ENCODE data around the gene LRRC7. TPM values are rescaled to one million over a fixed set of nuclear protein-coding genes. Genes with fewer than 3 reads are reported as not detected.

The LRRC7 gene
- total RNA-seq, 1 experiment from 2014 or later, result 0.14 TPM

DNA sequence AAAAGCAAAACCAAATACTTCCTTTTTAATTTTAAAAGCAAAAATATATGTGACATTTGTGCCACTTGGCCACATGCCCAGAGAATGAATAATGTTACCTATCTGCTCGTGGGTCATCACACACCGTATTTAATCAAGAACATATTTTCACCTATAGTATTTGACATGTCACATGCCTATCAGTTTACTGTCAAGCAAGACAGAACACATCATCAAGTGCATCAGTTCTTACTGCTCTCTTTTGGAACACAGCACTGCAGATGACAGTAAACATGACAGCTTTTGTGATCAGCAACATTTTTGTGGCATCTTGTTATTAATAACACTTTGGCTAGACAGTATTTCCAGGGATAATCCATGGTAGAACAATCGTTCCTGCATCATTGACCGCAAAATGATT, 134.4 kb downstream of the LRRC7 start:
- CTCF ChIA-PET, result no interaction called here
- H3K9me3 Mint-ChIP-seq (ENCODE audit: low read depth, unreplicated experiment), result no peaks in the 10 kb centered on the region
- no peak for DNase-seq
- H3K4me3 Mint-ChIP-seq (ENCODE audit: low read depth, unreplicated experiment), result no peak overlapping the region
- no peak overlapping the region for H3K27ac Mint-ChIP-seq (ENCODE audit: unreplicated experiment)
- intact Hi-C loops (cut with micrococcal nuclease; ENCODE audit: unreplicated experiment), result loop anchor here (10.0 kb wide), 2 partner anchors 327 to 1097 kb away; no protein-coding TSS in a partner anchor
- H3K27me3 Mint-ChIP-seq (ENCODE audit: unreplicated experiment), result no peaks in the 10 kb centered on the region
- no TSS peak for BruUV-seq (replicated peaks)
- no peaks in the 10 kb centered on the region for H3K36me3 Mint-ChIP-seq (ENCODE audit: insufficient read depth, unreplicated experiment)
- H3K4me1 Mint-ChIP-seq (ENCODE audit: low read depth, unreplicated experiment), result peaks cover 5% of the 10 kb centered on the region
- TF ChIP-seq, protein P1, sequence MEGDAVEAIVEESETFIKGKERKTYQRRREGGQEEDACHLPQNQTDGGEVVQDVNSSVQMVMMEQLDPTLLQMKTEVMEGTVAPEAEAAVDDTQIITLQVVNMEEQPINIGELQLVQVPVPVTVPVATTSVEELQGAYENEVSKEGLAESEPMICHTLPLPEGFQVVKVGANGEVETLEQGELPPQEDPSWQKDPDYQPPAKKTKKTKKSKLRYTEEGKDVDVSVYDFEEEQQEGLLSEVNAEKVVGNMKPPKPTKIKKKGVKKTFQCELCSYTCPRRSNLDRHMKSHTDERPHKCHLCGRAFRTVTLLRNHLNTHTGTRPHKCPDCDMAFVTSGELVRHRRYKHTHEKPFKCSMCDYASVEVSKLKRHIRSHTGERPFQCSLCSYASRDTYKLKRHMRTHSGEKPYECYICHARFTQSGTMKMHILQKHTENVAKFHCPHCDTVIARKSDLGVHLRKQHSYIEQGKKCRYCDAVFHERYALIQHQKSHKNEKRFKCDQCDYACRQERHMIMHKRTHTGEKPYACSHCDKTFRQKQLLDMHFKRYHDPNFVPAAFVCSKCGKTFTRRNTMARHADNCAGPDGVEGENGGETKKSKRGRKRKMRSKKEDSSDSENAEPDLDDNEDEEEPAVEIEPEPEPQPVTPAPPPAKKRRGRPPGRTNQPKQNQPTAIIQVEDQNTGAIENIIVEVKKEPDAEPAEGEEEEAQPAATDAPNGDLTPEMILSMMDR (IDR thresholded peaks at IDR 0.05; ENCODE audit: unreplicated experiment), result no peak

DNA sequence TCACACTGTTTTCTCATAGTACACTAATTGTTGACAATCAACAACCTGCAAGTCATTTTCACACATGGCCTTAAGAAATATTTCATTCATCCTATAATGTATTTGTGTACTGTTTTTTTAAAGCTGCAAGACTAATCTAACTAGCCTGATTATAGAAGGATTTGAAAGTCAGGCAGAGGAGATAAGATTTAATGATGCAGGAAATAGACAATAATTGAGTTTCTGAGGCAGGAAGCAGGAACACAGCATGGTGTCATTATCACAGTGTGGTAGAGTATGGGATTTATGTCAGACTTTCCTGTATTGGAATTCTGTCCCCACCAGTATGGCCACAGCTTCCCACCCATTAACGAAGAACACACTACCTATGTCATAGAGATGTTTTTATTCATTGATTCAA, 138.8 kb downstream of the LRRC7 start:
- intact Hi-C loops (cut with micrococcal nuclease; ENCODE audit: unreplicated experiment), result loop anchor here (10.0 kb wide), 2 partner anchors 332 to 1102 kb away; no protein-coding TSS in a partner anchor
- Mint-ChIP-seq H3K4me3 (ENCODE audit: low read depth, unreplicated experiment) (no peak overlapping the region), H3K4me1 (ENCODE audit: low read depth, unreplicated experiment) (peaks cover 5% of the 10 kb centered on the region), H3K27ac (ENCODE audit: unreplicated experiment) (no peak overlapping the region), H3K27me3 (ENCODE audit: unreplicated experiment) (no peaks in the 10 kb centered on the region), H3K9me3 (ENCODE audit: low read depth, unreplicated experiment) (no peaks in the 10 kb centered on the region), H3K36me3 (ENCODE audit: insufficient read depth, unreplicated experiment) (no peaks in the 10 kb centered on the region)
- TF ChIP-seq, protein P1 (IDR thresholded peaks at IDR 0.05; ENCODE audit: unreplicated experiment), result no peak
- CTCF ChIA-PET, result no interaction called here
- BruUV-seq (replicated peaks), result no TSS peak
- no peak for DNase-seq

DNA sequence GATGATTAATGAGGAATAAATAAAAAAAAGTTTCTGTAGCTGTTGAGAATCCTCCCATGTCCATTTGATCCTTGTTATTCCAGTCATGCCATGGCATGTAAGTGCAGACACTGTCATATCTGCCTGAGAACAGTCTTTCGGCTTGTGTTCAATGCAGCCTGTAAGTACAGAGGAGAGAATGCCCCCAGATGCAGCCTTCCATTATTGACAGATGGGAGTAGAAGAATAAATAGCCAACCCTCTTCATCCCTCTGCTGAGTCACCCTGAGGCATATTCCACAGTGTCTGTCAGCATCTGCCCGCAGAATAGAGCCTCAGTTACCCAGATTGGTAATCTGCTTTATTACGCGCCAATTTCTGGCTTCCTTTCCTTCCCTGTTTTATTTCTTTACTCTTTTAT, 139.4 kb downstream of the LRRC7 start:
- intact Hi-C loops (cut with micrococcal nuclease; ENCODE audit: unreplicated experiment), result loop anchor here (10.0 kb wide), 2 partner anchors 332 to 1102 kb away; no protein-coding TSS in a partner anchor
- no peaks in the 10 kb centered on the region for H3K9me3 Mint-ChIP-seq (ENCODE audit: low read depth, unreplicated experiment)
- no peaks in the 10 kb centered on the region for H3K27me3 Mint-ChIP-seq (ENCODE audit: unreplicated experiment)
- BruUV-seq (replicated peaks), result no TSS peak
- no peak overlapping the region for H3K4me3 Mint-ChIP-seq (ENCODE audit: low read depth, unreplicated experiment)
- peaks cover 4% of the 10 kb centered on the region for H3K4me1 Mint-ChIP-seq (ENCODE audit: low read depth, unreplicated experiment)
- DNase-seq, result no peak
- TF ChIP-seq, protein P1 (IDR thresholded peaks at IDR 0.05; ENCODE audit: unreplicated experiment), result no peak
- no peaks in the 10 kb centered on the region for H3K36me3 Mint-ChIP-seq (ENCODE audit: insufficient read depth, unreplicated experiment)
- CTCF ChIA-PET, result no interaction called here
- no peak overlapping the region for H3K27ac Mint-ChIP-seq (ENCODE audit: unreplicated experiment)

DNA sequence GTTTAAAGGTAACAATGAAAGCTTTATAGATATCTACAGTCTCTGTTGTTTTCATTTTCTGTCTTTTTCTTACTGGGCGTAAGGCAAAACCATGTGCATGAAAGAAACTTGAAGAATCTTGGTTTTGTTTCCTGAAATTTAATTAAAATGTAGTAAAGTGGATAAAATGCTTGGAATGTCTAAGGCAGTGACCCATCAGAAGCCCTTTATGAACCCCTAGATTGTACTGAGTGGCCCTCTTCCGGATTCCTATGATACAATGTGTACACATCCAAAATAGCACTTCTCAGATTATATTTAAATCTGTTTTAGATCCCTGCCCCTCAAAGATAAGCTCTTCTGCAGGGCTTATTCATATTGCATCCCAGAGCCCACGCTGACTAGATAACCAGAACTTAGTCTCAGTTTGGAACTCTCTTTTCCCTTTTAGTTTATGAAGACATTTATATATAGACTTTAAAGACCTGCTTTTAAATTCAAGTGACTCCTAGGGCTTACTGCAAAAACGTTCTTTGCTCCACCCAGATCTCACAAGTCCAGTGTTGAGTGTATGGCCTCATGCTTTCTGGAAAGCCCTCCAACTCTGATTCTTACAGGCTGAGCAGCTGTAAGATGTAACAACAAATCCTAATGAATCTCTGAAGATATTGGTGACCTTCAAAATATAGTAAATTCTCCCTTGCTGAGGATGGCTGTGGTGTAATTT, 142.9 kb downstream of the LRRC7 start:
- CTCF ChIA-PET, result interaction anchor here (1.3 kb wide), 1 partner anchor 28 kb away, joined by 3 read pairs; no protein-coding TSS in a partner anchor
- DNase-seq, result no peak
- intact Hi-C loops (cut with micrococcal nuclease; ENCODE audit: unreplicated experiment), result no loop called here
- H3K36me3 Mint-ChIP-seq (ENCODE audit: insufficient read depth, unreplicated experiment), result no peaks in the 10 kb centered on the region
- no peak overlapping the region for H3K27ac Mint-ChIP-seq (ENCODE audit: unreplicated experiment)
- H3K4me1 Mint-ChIP-seq (ENCODE audit: low read depth, unreplicated experiment), result no peaks in the 10 kb centered on the region
- TF ChIP-seq, protein P1 (IDR thresholded peaks at IDR 0.05; ENCODE audit: unreplicated experiment), result no peak
- no peak overlapping the region for H3K4me3 Mint-ChIP-seq (ENCODE audit: low read depth, unreplicated experiment)
- H3K27me3 Mint-ChIP-seq (ENCODE audit: unreplicated experiment), result no peaks in the 10 kb centered on the region
- BruUV-seq (replicated peaks), result no TSS peak
- H3K9me3 Mint-ChIP-seq (ENCODE audit: low read depth, unreplicated experiment), result no peaks in the 10 kb centered on the region
